GM13977 (cell line): ENCODE data around the gene UNC80.

Source experiments
- DNase-seq: peaks from one replicate; pipeline ENCODE4 v3.0.0; 2012; ENCODE audit warnings: low spot score
- in situ Hi-C: fragments of 300-500 bp; cut with MboI; formaldehyde crosslinking; loops from one replicate; pipeline ENCODE4 v1.12.0; 2022; ENCODE audit warnings: low sequenced_read_pairs, low pct_unique_long_range_greater_than_20kb, mixed read lengths, inconsistent platforms; ENCODE audit not compliant: unreplicated experiment
- TF ChIP-seq, protein P1 (sequence below): IDR thresholded peaks from 2 replicates; pipeline ENCODE4 v1.5.1; 2012; ENCODE audit warnings: mild to moderate bottlenecking, control low read depth; ENCODE audit not compliant: insufficient read depth; ENCODE audit errors: extremely low read depth, missing control alignments

Gene UNC80

GRCh38 chr2:209878701-209879100 is 107.1 kb downstream of the UNC80 start:
- in situ Hi-C loops: no loop called here
- no peak for DNase-seq

DNA sequence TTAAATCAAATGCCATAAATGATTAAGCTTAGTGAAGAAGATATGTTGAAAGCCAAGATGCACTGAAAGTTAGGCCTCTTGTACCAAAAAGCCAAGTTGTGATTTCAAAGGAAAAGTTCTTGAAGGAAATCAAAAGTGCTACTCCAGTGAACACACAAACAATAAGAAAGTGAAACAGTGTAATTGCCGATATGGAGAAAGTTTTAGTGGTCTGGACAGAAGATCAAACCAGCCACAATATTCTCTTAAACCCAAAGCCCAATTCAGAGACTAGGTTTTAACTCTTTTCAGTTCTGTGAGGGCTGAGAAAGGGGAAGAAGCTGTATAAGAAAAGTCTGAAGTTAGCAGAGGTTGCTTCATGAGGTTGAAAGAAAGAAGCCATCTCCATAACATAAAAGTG is 129.0 kb downstream of the UNC80 start:
- TF ChIP-seq, protein P1, sequence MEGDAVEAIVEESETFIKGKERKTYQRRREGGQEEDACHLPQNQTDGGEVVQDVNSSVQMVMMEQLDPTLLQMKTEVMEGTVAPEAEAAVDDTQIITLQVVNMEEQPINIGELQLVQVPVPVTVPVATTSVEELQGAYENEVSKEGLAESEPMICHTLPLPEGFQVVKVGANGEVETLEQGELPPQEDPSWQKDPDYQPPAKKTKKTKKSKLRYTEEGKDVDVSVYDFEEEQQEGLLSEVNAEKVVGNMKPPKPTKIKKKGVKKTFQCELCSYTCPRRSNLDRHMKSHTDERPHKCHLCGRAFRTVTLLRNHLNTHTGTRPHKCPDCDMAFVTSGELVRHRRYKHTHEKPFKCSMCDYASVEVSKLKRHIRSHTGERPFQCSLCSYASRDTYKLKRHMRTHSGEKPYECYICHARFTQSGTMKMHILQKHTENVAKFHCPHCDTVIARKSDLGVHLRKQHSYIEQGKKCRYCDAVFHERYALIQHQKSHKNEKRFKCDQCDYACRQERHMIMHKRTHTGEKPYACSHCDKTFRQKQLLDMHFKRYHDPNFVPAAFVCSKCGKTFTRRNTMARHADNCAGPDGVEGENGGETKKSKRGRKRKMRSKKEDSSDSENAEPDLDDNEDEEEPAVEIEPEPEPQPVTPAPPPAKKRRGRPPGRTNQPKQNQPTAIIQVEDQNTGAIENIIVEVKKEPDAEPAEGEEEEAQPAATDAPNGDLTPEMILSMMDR: no peak
- in situ Hi-C loops: no loop called here
- no peak for DNase-seq

More at GRCh38 chr2:209878701-209879100, 107.1 kb downstream of the UNC80 start:
- TF ChIP-seq, protein P1: no peak

GRCh38 chr2:209901172-209901571 is 129.5 kb downstream of the UNC80 start:
- TF ChIP-seq, protein P1: no peak
- in situ Hi-C loops: no loop called here
- no peak for DNase-seq

DNA sequence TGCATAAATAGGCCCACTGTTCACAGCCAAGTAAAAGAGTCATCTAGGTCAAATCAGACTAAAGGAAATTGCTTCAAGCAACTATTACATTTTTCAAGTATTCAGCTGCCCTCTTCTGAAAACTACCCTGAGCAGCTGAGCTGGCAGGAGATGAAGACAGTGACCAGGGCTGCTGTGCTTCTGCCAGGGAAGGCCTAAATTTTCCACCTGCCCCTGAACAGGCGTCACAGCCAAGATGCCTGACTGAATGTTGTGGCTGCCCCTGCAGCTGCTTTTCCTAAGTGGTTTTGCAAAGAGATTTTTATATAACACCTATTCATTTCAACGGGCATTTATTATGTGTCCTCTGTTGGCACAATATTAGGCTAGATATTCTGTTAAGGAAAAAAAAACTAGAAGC is 134.1 kb downstream of the UNC80 start:
- TF ChIP-seq, protein P1: no peak
- DNase-seq: no peak
- in situ Hi-C loops: no loop called here

- in situ Hi-C loops: no loop called here
- TF ChIP-seq, protein P1: no peak
- no peak for DNase-seq
Measured at GRCh38 chr2:209907746-209908145, 136.1 kb downstream of the UNC80 start.

GRCh38 chr2:209908511-209908910 is 136.9 kb downstream of the UNC80 start:
- DNase-seq: no peak
- in situ Hi-C loops: no loop called here
- TF ChIP-seq, protein P1: no peak

DNA sequence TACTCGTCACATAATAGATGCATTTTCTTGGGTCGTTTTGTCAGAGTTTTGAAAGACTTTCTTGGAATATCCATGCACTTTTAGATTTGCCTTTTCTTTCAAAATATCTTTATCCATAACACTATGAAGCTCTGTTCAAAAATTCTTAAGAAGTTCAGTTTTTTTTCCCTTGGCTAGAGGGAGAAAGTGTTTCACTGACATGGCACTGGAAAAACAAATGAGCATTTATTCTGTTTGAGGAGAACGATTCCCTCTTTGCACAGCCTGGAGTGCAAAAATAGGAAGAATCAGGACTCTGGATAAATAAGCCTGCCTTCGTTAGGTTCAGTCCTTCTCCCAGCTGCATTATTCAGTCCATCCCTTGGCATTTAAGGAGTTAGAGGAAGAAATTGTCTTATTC is 139.9 kb downstream of the UNC80 start:
- no peak for DNase-seq
- in situ Hi-C loops: no loop called here
- TF ChIP-seq, protein P1: no peak
